Measurements from ENCODE around the gene TMEM151A.

TMEM151A gene

DNA sequence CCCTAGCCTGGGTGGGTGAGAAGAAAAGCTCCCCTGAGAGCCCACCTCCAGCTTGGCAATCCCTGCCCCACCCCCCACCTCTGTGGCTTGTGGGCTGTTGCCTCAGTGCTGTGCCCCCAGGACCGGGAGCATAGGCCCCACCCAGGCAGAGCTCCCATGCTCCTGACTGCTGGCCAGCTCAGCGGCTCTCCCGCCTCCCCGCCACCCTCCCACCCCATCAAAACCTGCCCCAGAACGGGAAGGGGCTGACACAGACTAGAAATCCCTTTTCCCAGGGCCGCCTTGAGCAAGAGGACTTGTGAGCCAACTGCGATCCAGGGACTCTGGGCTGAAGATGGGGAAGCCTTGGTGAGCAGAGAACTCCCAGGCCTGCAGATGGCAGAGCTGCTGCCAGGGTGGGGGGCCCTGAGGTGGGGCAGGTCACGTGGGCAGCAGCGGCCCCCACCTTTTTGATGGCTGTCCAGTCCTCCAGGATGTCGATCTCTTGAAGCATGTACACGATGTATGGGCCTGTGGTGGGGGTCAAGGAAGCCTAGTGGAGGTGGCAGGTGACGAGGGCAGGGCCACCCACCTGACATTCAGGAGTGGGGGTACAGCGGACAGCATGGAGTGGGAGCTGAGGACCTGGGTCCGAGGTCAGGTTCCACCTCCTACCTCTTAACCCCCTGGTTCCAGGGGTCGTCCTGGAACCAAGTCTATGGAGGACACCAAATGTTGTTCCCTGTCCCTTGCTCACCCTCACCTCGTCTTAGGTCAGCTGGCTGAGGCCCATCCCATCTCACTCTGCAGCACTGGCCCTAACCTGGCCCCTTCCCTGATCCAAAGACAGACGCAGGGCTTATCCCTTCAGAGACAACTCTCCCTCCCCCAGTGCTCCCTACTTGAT is 46.8 kb downstream of the TMEM151A start:
- no peak for DNase-seq

DNA sequence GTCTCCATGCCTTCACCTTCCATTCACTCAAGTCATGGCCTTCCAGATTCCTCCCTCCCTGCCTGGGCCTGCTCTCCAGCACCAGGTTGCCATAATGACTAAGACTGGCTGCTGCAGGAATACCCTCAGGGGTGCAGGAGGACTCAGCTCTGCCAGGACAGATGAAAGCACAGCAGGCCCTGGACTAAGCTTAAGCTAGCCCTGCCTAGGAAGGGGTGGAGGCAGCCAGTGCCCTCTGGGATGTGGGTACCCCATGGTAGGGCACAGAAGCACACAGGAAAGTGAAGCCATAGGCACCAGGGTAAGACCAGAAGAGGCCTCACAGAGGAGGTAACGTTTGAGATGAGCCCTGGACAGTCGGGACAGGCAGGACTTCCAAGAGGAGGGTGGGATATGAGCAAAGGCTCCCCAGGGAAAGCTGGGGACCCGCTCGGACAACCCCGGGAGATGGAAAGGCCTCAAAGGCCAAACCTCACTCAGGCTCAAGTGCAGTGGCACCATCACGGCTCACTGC is 47.5 kb downstream of the TMEM151A start:
- no peak for DNase-seq

GRCh38 chr11:66339686-66340483 is 48.2 kb downstream of the TMEM151A start:
- DNase-seq: no peak

DNA sequence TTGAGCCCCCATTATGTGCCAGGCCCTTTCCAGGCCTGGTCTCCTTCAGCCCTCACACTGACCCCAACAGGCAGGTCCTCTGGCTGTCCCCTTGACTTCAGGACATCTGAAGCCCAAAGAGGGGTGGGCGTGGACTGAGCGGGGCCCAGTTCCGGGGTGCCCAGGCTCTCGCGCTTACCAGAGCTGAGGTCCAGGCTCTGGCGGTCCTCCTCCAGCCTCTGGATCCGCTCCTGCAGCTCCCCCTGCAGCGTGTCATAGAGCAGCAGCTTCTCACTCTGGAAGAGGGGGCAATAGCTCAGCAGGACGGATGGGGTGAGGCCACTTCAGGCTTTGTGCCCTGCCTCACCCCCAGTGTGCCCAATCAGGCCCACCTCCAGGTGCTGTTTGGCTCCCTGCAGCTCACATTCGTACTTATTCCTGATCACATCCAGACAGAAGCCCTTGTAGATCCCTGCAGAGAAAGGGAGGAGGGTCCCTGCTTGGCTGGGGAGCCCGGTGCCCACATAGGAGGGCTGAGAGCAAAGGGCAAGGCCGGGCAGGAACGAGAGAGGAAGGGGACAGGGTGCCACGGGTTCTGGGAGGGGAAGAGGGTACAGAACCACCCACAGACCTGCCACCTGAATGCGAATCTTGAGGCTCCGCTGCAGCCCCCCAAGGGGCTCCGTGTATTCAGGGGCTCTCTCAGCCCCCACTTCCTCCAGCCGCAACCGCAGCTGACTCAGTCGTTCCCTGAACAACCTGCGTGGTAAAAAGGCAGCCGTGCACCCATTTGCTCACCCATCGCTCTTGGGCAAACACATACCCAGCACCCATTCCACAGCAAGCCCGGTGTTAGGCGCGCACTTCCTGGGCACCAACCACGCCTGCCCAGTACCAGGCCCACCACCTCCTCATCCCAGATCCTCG is 49.2 kb downstream of the TMEM151A start:
- DNase-seq: no peak

GRCh38 chr11:66341502-66342126 is 49.9 kb downstream of the TMEM151A start:
- no peak for DNase-seq

GRCh38 chr11:66343176-66343575 is 51.5 kb downstream of the TMEM151A start:
- no peak for DNase-seq

- peak; percentile 97 to 98 for DNase-seq
Measured at GRCh38 chr11:66344550-66345315, 53.0 kb downstream of the TMEM151A start, which contains the start of gene BRMS1. TSS of gene BRMS1 (minus strand) at chr11:66345104. CDS start at chr11:66342234, 2,870 bp downstream.

DNA sequence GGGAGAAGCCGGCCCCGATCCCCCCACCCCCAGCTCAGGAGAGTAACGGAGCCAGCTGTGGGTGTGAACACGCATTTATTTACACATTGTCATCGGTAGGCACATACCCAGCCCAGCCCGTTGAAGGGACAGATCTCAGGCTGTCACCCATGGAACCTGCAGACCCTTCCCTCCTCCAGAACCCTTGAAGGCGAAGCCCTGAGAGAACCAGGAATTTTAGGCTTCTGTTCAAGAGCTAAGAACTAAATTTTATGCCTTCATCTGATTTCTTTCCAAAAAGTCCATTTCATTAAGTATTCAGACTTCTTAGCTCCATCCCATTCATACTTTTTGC is 53.6 kb downstream of the TMEM151A start:
- DNase-seq: no peak

Data from activated CD4-positive, alpha-beta T cell treated with anti-CD3 and anti-CD28 coated beads, Interleukin-2, amount 50 U/mL, for 48 hours (primary cell).